NB4 (cell line): ENCODE data around the gene CD69.

Experiments
- DNase-seq: peaks from one replicate; pipeline ENCODE4 v3.0.0; 2010; ENCODE audit warnings: low read depth
- H3K4me3 ChIP-seq: one replicate; pipeline ENCODE4 v1.5.1; 2011; ENCODE audit warnings: mild to moderate bottlenecking, low read depth, low read length, moderate library complexity
- MYC ChIP-seq: IDR thresholded peaks from 2 replicates; pipeline ENCODE4 v1.6.1; 2011; ENCODE audit warnings: low read depth, low read length
- POLR2A ChIP-seq: IDR thresholded peaks from 2 replicates; pipeline ENCODE4 v1.6.1; 2011; ENCODE audit warnings: mild to moderate bottlenecking; ENCODE audit not compliant: insufficient read length; ENCODE audit errors: extremely low read depth
- TF ChIP-seq, protein P1 (sequence below): IDR thresholded peaks from one replicate; pipeline ENCODE4 v1.5.1; 2012; ENCODE audit warnings: low read depth, low read length
- TF ChIP-seq, protein P2 (sequence below): IDR thresholded peaks from 2 replicates; pipeline ENCODE4 v1.6.1; 2011; ENCODE audit warnings: low read depth, low read length

Gene CD69

DNA sequence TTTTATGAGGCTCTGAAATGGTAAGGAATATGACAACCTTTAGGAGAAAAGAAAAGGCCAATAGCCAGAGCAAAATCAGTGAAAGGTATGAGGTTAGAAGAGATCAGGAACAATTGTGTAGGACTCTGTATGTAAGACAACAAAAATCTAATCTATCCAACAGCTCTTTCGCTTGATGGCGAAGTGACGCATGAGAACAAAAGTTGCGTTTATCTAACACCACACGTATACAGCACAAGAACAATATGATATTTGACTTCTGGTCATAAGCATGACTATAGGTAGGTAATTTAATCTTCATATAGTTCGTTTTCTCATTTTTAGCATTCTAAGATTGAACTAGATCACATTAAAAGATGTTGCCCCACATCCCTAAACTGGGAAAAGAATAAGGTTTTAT, 29.3 kb downstream of the CD69 start:
- DNase-seq, result no peak
- TF ChIP-seq, protein P1, sequence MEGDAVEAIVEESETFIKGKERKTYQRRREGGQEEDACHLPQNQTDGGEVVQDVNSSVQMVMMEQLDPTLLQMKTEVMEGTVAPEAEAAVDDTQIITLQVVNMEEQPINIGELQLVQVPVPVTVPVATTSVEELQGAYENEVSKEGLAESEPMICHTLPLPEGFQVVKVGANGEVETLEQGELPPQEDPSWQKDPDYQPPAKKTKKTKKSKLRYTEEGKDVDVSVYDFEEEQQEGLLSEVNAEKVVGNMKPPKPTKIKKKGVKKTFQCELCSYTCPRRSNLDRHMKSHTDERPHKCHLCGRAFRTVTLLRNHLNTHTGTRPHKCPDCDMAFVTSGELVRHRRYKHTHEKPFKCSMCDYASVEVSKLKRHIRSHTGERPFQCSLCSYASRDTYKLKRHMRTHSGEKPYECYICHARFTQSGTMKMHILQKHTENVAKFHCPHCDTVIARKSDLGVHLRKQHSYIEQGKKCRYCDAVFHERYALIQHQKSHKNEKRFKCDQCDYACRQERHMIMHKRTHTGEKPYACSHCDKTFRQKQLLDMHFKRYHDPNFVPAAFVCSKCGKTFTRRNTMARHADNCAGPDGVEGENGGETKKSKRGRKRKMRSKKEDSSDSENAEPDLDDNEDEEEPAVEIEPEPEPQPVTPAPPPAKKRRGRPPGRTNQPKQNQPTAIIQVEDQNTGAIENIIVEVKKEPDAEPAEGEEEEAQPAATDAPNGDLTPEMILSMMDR, result no peak
- no peak for TF ChIP-seq POLR2A
- H3K4me3 ChIP-seq, result peak overlapping the region; percentile 55

DNA sequence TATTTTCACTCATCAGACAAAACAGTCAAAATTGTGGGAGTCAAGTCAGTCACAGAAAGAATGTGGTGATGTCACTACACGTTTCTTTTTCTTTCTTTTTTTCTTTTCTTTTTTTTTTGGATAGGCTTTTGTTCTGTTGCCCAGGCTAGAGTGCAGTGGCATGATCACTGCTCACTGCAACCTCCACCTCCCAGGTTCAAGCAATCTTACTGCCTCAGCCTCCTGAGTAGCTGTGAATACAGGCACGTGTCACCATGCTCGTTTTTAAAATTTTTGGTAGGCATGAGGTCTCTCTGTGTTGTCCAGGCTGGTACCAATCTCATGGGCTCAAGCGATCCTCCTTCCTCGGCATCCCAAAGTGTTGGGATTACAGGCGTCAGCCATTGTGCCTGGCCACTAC, 30.1 kb downstream of the CD69 start:
- DNase-seq, result no peak
- TF ChIP-seq, protein P2, sequence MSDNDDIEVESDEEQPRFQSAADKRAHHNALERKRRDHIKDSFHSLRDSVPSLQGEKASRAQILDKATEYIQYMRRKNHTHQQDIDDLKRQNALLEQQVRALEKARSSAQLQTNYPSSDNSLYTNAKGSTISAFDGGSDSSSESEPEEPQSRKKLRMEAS, result peak; percentile 64
- TF ChIP-seq, protein P1, result no peak
- TF ChIP-seq POLR2A, result no peak
- peak; percentile 8; the same call in 1 of the 2 replicates for TF ChIP-seq MYC
- H3K4me3 ChIP-seq, result peak overlapping the region; percentile 55

DNA sequence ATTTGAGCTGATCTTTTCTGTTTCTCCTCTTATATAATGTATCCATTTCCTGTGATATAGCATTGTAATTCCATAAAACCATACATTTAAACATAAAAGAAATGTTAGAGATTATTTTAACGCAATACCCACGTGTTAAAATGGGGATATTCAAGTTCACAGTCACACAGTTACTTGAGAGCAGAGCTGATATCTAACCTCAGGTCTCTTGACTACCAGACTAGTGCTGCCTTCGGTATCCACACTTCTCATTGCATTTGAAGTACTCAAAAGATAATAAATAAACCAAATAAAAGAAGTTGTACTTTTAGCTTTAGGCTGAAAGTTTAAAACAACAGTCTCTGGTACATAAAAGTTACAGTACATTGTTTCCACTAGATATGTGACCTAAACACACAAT, 30.7 kb downstream of the CD69 start:
- H3K4me3 ChIP-seq, result peak overlapping the region; percentile 55
- TF ChIP-seq, protein P2, result peak; percentile 79
- TF ChIP-seq POLR2A (no peak), MYC (peak; percentile 15; the same call in 1 of the 2 replicates)
- TF ChIP-seq, protein P1, result no peak
- peak; percentile 36 for DNase-seq

DNA sequence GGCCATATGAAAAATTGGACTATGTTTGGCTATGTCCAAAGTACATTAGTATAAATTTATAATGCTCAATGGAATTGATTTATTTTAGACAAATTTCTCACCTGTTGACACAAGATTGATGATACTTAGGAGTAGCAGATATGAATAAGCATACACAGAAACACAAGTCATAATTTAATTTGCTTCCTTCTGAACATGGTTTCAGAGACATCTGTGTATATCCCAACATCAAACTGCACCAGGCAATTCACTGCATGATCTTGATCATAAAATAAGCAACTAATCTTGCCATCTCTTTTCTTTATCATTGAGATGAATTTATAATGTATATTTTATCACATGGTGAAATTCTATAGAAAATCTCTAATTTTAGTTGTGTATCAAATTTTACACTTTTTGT, 31.6 kb downstream of the CD69 start:
- TF ChIP-seq MYC (no peak), POLR2A (no peak)
- TF ChIP-seq, protein P1, result no peak
- TF ChIP-seq, protein P2, result no peak

DNA sequence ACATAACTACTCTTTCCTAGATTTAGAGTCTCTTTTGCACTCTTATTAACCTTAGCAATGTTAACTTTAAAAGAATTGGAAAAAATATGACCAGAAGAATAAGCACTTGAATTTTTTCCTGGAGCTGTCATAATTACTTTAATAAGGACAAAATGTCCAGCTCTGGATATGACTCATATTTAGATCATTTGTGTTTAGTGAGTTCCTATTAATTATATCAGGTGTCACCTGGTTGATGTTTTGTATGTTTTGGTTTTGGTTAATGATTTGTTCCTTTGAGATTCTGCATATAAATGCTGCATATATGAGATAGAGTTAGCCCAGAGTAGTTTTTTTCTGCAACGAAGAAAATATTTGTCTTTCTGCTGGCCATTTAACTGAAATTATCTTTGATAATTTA, 32.9 kb downstream of the CD69 start:
- TF ChIP-seq, protein P1, result no peak
- TF ChIP-seq, protein P2, result no peak
- TF ChIP-seq MYC, result no peak
- no peak for TF ChIP-seq POLR2A
- no peak for DNase-seq
- no peak overlapping the region for H3K4me3 ChIP-seq

More for the DNA sequence above, 31.6 kb downstream of the CD69 start:
- DNase-seq, result no peak
- H3K4me3 ChIP-seq, result no peak overlapping the region
